Kidney capillary endothelial cell (primary cell): Measurements from ENCODE around the gene IL1A.

ENCODE experiments used
- DNase-seq: peaks from one replicate; pipeline ENCODE4 v3.0.0-alpha.2; 2018; ENCODE audit warnings: low spot score

Gene IL1A

GRCh38 chr2:112818094-112818902 lies 34.0 kb upstream of the IL1A start:
- DNase-seq: no peak

DNA sequence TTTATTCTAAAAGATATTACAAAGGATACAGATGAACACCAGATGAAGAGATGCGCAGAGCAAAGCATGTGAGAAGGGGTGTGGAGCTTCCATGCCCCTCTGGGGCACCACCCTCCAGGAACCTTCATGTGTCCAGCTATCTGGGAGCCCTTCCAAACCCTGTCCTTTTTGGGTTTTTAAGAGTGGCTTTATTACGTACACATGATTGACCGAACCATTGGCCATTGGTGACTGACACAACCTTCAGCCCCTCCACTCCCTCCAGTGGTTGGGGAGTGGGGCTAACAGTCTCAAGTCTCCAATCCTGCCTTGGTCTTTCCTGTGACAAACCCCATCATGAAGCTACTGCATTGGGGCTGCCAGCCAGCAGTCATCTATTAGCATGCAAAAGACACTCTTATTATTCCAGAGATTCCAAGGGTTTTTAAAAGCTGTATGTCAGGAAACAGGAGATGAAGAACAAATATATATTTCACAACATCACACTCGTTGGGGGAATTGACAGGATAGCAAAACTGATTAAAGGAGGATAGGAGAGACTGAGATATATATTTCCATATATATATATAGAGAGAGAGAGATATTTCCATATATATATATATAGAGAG lies 32.9 kb upstream of the IL1A start:
- DNase-seq: no peak

- no peak for DNase-seq
These were observed 30.0 kb upstream of the IL1A start for GRCh38 chr2:112814278-112814677.

DNA sequence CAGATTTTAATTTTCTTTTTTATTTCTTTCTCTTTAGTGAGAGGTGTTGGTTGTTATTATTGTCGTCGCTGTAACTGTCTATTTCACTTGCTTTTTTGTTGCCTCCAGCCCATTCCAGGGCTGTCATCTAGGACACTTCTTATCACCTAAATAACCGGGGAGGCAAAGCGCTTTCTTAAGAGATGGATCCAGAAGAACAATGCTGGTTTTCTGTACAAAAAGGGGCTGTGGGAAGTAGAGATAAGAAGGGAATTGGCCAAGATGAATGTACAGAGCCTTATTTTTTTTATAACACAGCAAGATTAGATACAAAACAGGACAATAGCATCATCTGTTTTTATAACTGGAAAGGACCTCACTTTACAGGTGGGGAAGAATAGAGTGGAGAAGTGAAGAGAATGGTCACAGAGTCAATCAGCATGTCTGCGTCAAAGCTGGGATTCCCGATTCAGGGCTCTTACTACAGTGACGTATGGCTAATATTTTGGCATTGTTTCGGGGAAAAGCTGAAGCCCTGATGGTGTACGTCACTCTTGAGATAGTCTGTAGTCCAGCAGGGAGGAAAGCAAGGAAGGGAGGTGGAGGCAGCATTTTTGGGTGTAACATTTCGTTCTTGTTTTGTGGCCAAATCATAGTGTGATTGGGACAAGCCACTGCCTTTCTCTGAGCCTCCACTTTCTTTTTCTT lies 29.1 kb upstream of the IL1A start:
- DNase-seq: no peak

GRCh38 chr2:112812318-112813267 lies 28.3 kb upstream of the IL1A start:
- no peak for DNase-seq

GRCh38 chr2:112811841-112812306 lies 27.6 kb upstream of the IL1A start:
- DNase-seq: peak; percentile 99

- DNase-seq: no peak
These were observed 27.1 kb upstream of the IL1A start for GRCh38 chr2:112811276-112811831.

DNA sequence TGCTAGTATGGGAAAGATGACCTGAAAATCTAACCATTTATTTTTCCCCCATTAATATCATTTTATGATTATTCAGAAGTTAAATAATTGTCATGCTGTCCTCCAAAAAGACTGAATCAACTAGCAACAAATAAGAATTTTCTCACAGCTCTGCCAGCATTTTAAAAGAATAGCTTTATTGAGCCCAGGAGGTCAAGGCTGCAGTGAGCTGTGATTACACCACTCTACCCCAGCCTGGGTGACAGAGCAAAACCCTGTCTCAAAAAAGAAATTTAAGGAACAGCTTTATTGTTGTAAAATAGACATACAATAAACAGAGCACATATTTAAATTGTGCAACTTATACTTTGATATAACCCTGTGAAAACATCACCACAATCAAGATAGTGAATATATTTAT lies 24.8 kb upstream of the IL1A start:
- no peak for DNase-seq

GRCh38 chr2:112807233-112807807 lies 23.0 kb upstream of the IL1A start:
- no peak for DNase-seq

- no peak for DNase-seq
These were observed 21.2 kb upstream of the IL1A start for GRCh38 chr2:112805542-112805941.

- DNase-seq: no peak
These were observed 19.6 kb upstream of the IL1A start for GRCh38 chr2:112803691-112804521.

- no peak for DNase-seq
These were observed 16.7 kb upstream of the IL1A start for GRCh38 chr2:112800881-112801583.

- no peak for DNase-seq
These were observed 15.0 kb upstream of the IL1A start for GRCh38 chr2:112798979-112799975.

DNA sequence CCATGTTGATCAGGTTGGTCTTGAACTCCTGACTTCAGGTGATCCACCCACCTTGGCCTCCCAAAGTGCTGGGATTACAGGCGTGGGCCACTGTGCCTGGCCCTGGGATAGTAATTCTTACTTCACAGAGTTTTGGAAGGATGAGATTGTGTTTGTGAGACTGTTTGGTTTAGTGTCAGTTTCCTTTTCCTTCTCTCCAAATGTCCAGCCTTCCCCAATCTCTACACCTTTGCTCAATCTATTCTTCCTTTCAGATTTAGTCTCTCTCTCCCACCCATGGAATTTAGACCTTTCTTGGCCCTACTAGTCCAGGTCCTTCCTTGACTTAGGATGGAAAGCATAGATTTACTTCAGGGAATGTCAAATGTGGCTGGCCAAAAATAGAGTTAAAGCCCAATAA lies 12.2 kb upstream of the IL1A start:
- DNase-seq: no peak

GRCh38 chr2:112795774-112796173 lies 11.5 kb upstream of the IL1A start:
- no peak for DNase-seq

DNA sequence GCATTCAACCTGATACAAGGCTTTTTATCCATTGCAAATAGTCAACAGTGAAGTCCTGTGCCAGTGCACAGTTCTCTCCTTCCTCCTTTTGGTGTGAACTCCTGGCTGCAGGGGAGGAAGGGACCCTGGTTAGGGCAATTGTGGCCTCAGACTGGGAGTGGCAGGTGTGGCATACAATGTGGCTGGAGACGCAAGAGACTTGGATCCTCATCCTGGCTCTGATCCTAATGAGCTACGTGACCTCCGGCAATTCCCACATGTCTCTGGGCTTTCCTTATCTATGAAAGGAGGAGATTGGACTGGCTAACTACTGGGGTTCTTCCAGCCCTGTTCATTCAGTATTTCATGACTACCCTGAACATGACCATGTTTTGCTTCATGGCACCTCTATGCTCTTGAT lies 10.5 kb upstream of the IL1A start:
- DNase-seq: no peak

- peak; percentile 65 for DNase-seq
These were observed 9.9 kb upstream of the IL1A start for GRCh38 chr2:112794131-112794733.

DNA sequence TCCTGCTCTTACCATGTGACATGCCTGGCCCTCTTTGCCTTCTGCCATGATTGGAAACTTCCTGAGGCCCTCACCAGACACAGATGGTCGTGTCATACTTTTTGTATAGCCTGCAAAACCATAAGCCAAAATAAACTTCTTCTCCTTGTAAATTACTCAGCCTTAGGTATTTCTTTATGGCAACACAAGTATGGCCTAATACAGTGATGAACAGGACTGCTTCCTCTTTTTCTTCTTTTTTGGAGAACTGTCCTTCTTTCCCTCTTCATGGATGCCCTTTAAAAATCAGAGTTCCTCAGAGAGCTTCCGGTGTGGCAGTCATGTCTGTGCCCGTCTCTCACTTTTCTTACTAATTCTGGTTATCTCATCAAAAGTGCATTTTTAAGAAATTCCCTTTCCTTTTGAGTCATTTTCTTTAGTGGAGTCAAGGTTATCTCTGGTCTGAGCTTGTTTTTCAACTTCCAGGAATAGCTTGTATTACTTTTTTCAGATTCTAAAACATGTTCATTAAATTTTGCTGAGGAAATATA lies 9.2 kb upstream of the IL1A start:
- DNase-seq: peak; percentile 24
